Measurements from ENCODE around the gene UBE3C. TPM values are rescaled to one million over a fixed set of nuclear protein-coding genes. Genes with fewer than 3 reads are reported as not detected.

Gene UBE3C
- total and polyA plus RNA-seq, 4 donors, result 12.7 to 91.8 (median 46.1) TPM

GRCh38 chr7:157267516-157267915 is 128.8 kb downstream of the UBE3C start:
- Histone ChIP-seq H3K4me3 (no peak overlapping the region), H3K36me3 (ENCODE audit: control insufficient read depth in 4 of 4, insufficient read depth in 4 of 4, low read length in 4 of 4) (peaks cover 6 to 40% (median 30%) of the 10 kb centered on the region in 4 donors), H3K27me3 (ENCODE audit: control insufficient read depth in 3 of 3, insufficient read depth in 3 of 3, low read length in 2 of 3) (no peaks in the 10 kb centered on the region), H3K9me3 (ENCODE audit: control insufficient read depth in 4 of 4, insufficient read depth in 3 of 4, low read length in 3 of 4) (no peaks in the 10 kb centered on the region), H3K4me1 (ENCODE audit: control insufficient read depth in 5 of 5, insufficient read depth in 5 of 5, low read length in 5 of 5) (no peaks in the 10 kb centered on the region), H3K27ac (ENCODE audit: low read depth in 1 of 2, low read length in 1 of 2) (no peak overlapping the region), H3K9ac (ENCODE audit: insufficient read depth in 1 of 2, low read length in 2 of 2) (no peak overlapping the region)
- 95 to 97% methylated on average over 13 of the region's 13 CpGs for WGBS, 2 donors
- TF ChIP-seq, protein P1, sequence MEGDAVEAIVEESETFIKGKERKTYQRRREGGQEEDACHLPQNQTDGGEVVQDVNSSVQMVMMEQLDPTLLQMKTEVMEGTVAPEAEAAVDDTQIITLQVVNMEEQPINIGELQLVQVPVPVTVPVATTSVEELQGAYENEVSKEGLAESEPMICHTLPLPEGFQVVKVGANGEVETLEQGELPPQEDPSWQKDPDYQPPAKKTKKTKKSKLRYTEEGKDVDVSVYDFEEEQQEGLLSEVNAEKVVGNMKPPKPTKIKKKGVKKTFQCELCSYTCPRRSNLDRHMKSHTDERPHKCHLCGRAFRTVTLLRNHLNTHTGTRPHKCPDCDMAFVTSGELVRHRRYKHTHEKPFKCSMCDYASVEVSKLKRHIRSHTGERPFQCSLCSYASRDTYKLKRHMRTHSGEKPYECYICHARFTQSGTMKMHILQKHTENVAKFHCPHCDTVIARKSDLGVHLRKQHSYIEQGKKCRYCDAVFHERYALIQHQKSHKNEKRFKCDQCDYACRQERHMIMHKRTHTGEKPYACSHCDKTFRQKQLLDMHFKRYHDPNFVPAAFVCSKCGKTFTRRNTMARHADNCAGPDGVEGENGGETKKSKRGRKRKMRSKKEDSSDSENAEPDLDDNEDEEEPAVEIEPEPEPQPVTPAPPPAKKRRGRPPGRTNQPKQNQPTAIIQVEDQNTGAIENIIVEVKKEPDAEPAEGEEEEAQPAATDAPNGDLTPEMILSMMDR (IDR thresholded peaks at IDR 0.05; ENCODE audit: control extremely low read depth, extremely low read depth), result no peak
- no peak for ATAC-seq (ENCODE audit: insufficient read depth, low FRiP score)
- no peak for DNase-seq

DNA sequence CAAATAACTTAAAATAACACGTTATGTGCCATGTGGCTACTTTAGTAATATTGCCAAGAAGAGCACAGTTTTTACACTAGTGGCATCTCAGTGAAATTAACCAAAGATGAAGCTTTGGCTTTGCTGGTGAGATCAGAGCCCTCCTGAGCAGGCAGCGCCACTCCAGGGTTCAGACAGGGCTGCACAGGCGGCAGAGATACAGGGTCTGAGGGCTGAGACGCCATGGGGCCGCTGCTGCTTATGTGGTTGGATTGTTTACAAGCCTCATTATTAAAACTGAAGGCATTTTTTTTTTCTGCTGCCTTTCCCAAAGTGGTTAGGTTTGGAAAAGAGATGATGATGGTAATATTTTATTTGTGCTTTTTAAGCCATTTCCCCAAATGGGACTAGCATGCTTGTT is 129.2 kb downstream of the UBE3C start:
- 94% methylated on average over 5 of the region's 5 CpGs for WGBS, 2 donors
- TF ChIP-seq, protein P1 (IDR thresholded peaks at IDR 0.05; ENCODE audit: control extremely low read depth, extremely low read depth), result no peak

DNA sequence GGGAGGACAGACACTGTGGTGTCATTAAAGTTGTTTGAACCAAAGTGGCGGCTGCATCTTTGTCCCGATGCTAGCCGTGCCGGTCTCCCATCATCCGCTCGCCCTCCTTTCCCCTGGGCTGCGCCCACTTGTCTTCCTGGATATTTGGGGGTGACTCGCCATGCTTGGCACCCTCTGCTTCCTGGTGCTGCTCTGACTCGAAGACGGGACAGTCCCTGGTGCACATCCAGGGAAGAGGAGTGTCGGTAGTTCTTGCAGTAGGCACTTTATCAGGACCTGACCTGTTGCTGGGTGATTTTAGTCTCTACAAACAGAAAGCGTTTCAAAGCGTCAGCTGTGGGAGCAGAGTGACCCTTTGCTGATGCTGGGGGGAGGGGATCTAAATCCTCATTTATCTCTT is 129.8 kb downstream of the UBE3C start:
- no peak for DNase-seq
- no peaks in the 10 kb centered on the region for H3K4me1 ChIP-seq (ENCODE audit: control insufficient read depth in 5 of 5, insufficient read depth in 5 of 5, low read length in 5 of 5)

More for the DNA sequence above, 129.2 kb downstream of the UBE3C start:
- Histone ChIP-seq H3K27ac (ENCODE audit: low read depth in 1 of 2, low read length in 1 of 2) (no peak overlapping the region), H3K4me1 (ENCODE audit: control insufficient read depth in 5 of 5, insufficient read depth in 5 of 5, low read length in 5 of 5) (no peaks in the 10 kb centered on the region), H3K9ac (ENCODE audit: insufficient read depth in 1 of 2, low read length in 2 of 2) (no peak overlapping the region), H3K36me3 (ENCODE audit: control insufficient read depth in 4 of 4, insufficient read depth in 4 of 4, low read length in 4 of 4) (peaks cover 6 to 39% (median 30%) of the 10 kb centered on the region in 4 donors), H3K4me3 (no peak overlapping the region), H3K9me3 (ENCODE audit: control insufficient read depth in 4 of 4, insufficient read depth in 3 of 4, low read length in 3 of 4) (no peaks in the 10 kb centered on the region), H3K27me3 (ENCODE audit: control insufficient read depth in 3 of 3, insufficient read depth in 3 of 3, low read length in 2 of 3) (no peaks in the 10 kb centered on the region)
- ATAC-seq (ENCODE audit: insufficient read depth, low FRiP score) (no peak), DNase-seq (no peak)

More for the DNA sequence above, 129.8 kb downstream of the UBE3C start:
- H3K9ac ChIP-seq (ENCODE audit: insufficient read depth in 1 of 2, low read length in 2 of 2), result no peak overlapping the region
- peaks cover 6 to 36% (median 30%) of the 10 kb centered on the region in 4 donors for H3K36me3 ChIP-seq (ENCODE audit: control insufficient read depth in 4 of 4, insufficient read depth in 4 of 4, low read length in 4 of 4)
- no peaks in the 10 kb centered on the region for H3K27me3 ChIP-seq (ENCODE audit: control insufficient read depth in 3 of 3, insufficient read depth in 3 of 3, low read length in 2 of 3)
- no peak overlapping the region for H3K4me3 ChIP-seq
- no peak overlapping the region for H3K27ac ChIP-seq (ENCODE audit: low read depth in 1 of 2, low read length in 1 of 2)
- TF ChIP-seq, protein P1 (IDR thresholded peaks at IDR 0.05; ENCODE audit: control extremely low read depth, extremely low read depth), result no peak
- no peaks in the 10 kb centered on the region for H3K9me3 ChIP-seq (ENCODE audit: control insufficient read depth in 4 of 4, insufficient read depth in 3 of 4, low read length in 3 of 4)
- 92 to 95% methylated on average over 13 of the region's 13 CpGs for WGBS, 2 donors
- ATAC-seq (ENCODE audit: insufficient read depth, low FRiP score), result no peak

Data from lung (tissue), 12 donors.